ENCODE results near the gene MAFG. TPM values are rescaled to one million over a fixed set of nuclear protein-coding genes. Genes with fewer than 3 reads are reported as not detected.
A peak's percentile ranks its signal among the peaks of the same experiment; 100 is the strongest.

MAFG gene
- total and polyA plus RNA-seq, 2 of the 13 experiments (the other 11 are each of a cell fraction or from before 2014, with no cell fraction given), result 14.5 to 20.0 TPM

DNA sequence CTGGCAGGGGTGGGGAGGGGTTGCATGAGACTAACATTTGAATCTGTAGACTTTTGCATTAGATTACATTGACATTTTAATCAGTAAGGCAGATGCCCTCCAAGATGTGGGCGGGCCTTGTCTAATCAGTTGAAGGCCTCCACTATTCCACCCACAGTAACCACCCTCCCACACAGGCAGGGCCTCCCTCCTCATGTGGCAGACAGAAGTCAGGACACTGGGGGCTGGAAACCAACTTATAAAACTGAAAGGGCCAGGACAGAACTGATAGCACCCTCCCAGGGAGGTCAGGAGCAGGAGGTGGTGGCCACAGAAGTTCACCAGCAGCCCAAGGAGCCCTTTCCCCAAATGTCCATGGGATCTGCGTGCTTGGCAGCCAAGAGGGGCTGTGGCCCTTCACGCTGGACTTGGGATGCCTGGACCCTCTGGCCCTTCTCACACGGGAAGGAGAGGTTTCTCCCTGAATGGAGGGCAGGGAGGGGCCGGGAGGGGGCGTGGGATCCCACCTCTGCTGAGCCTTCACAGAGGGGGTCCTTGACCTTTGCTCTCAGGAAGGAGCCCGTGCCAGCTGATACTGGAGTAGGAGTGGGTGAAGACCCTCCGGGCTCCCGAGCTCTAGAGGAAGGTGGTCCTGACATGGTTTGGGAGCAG, 4.9 kb upstream of the MAFG start (continued):
- TF ChIP-seq ZBTB43 (CRISPR knock-in tag; conservative IDR thresholded peaks at IDR 0.05), result no peak
- no peak for TF ChIP-seq NFYB (CRISPR knock-in tag; IDR thresholded peaks at IDR 0.05)
- no peak for TF ChIP-seq IRF1 (CRISPR knock-in tag; IDR thresholded peaks at IDR 0.05; ENCODE audit: low read depth)
- TF ChIP-seq HOXA9 (CRISPR knock-in tag; IDR thresholded peaks at IDR 0.05; ENCODE audit: borderline replicate concordance), result no peak
- no peak for TF ChIP-seq SP140L (CRISPR knock-in tag; IDR thresholded peaks at IDR 0.05; ENCODE audit: borderline replicate concordance)

- BruUV-seq (replicated peaks), result no TSS peak
- H3K4me2 ChIP-seq (ENCODE audit: low read depth, low read length), result no peak overlapping the region
- H3K27ac ChIP-seq (ENCODE audit: extremely low read length, insufficient read depth, low read length), result no peak overlapping the region
- no peak for FAIRE-seq
- H3K9me3 ChIP-seq (ENCODE audit: low read length), result no peaks in the 10 kb centered on the region
- H2AFZ ChIP-seq (ENCODE audit: low read length), result no peak overlapping the region
- DNase-seq (ENCODE audit: low spot score), result no peak
- peaks cover 11 to 28% of the 10 kb centered on the region in 2 experiments for H3K36me3 ChIP-seq (replicated peaks in 1 of 2; ENCODE audit: control insufficient read depth in 1 of 2, insufficient read depth in 2 of 2, low read length in 2 of 2)
- no peaks in the 10 kb centered on the region; a peak in 1 of 5 replicates for H3K27me3 ChIP-seq (ENCODE audit: control insufficient read depth in 1 of 2, insufficient read depth in 2 of 2, low read length in 2 of 2)
- peaks cover 24% of the 10 kb centered on the region for H3K79me2 ChIP-seq (ENCODE audit: insufficient read depth, low read length)
- ATAC-seq, result no peak
- POLR2A ChIA-PET, result interaction anchor here (1.5 to 1.9 kb wide), 3 partner anchors 13 to 64 kb away, joined by 3 to 5 read pairs (median 5); no protein-coding TSS in a partner anchor
- 83% methylated on average over 14 of the region's 15 CpGs for WGBS (ENCODE audit: low lambda C conversion rate)
- no peak overlapping the region for H3K4me3 ChIP-seq (replicated peaks in 1 of 3; ENCODE audit: insufficient read depth in 1 of 3, low read depth in 2 of 3, low read length in 3 of 3)
- CTCF ChIA-PET (ENCODE audit: low intra/inter-chr PET ratio, low total read pairs), result no interaction called here
- no peak overlapping the region for H3K9ac ChIP-seq (ENCODE audit: insufficient read depth, low read depth, low read length)
- intact Hi-C loops (cut with micrococcal nuclease; ENCODE audit: unreplicated experiment), result no loop called here
- H3K4me1 ChIP-seq (ENCODE audit: insufficient read depth, low read length), result peaks cover 50% of the 10 kb centered on the region
- in situ Hi-C loops (cut with HindIII; ENCODE audit: extremely low pct_ligation_motif_present, low pct_unique_long_range_greater_than_20kb), result no loop called here
- peaks cover 5% of the 10 kb centered on the region; the same call in 1 of the 2 replicates for H4K20me1 ChIP-seq (ENCODE audit: insufficient read depth, low read length)
- TF ChIP-seq ZSCAN12 (CRISPR knock-in tag; IDR thresholded peaks at IDR 0.05), result no peak
- peak; percentile 84 for TF ChIP-seq RBM22 (optimal IDR thresholded peaks at IDR 0.05; ENCODE audit: low read length)
- TF ChIP-seq ZHX1 (CRISPR knock-in tag; IDR thresholded peaks at IDR 0.05; ENCODE audit: low read depth), result no peak
- TF ChIP-seq TBX2 (CRISPR knock-in tag; IDR thresholded peaks at IDR 0.05; ENCODE audit: borderline replicate concordance), result no peak
- 0 out of 2 replicates have a peak, but pooled peaks have one; percentile 13 for TF ChIP-seq ZC3H4 (CRISPR knock-in tag; IDR thresholded peaks at IDR 0.05; ENCODE audit: borderline replicate concordance)
- no peak for TF ChIP-seq CREB1 (IDR thresholded peaks at IDR 0.05)
- no peak for TF ChIP-seq CREB1 (CRISPR knock-in tag; IDR thresholded peaks at IDR 0.05)
- TF ChIP-seq TAF15 (IDR thresholded peaks at IDR 0.05; ENCODE audit: low read depth, low read length, poor library complexity, severe bottlenecking), result peak; percentile 43
- TF ChIP-seq ZNF792 (CRISPR knock-in tag; IDR thresholded peaks at IDR 0.05), result no peak
- TF ChIP-seq ZSCAN30 (CRISPR knock-in tag; IDR thresholded peaks at IDR 0.05), result 0 out of 2 replicates have a peak, but pooled peaks have one; percentile 45
- TF ChIP-seq, protein P1, sequence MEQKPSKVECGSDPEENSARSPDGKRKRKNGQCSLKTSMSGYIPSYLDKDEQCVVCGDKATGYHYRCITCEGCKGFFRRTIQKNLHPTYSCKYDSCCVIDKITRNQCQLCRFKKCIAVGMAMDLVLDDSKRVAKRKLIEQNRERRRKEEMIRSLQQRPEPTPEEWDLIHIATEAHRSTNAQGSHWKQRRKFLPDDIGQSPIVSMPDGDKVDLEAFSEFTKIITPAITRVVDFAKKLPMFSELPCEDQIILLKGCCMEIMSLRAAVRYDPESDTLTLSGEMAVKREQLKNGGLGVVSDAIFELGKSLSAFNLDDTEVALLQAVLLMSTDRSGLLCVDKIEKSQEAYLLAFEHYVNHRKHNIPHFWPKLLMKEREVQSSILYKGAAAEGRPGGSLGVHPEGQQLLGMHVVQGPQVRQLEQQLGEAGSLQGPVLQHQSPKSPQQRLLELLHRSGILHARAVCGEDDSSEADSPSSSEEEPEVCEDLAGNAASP (CRISPR knock-in tag; IDR thresholded peaks at IDR 0.05; ENCODE audit: borderline replicate concordance), result no peak
These were observed 4.2 kb upstream of the MAFG start for GRCh38 chr17:81931557-81932332.

Data from HepG2 (cell line).